ENCODE measurements around the gene CDK14.

GRCh38 chr7:90681336-90682022, 85.4 kb downstream of the CDK14 start:
- TF ChIP-seq CTCF (IDR thresholded peaks at IDR 0.05; ENCODE audit: low read length) (no peak), EZH2 (IDR thresholded peaks at IDR 0.05; ENCODE audit: borderline replicate concordance, low read length) (no peak)
